ENCODE results near the gene RNF121. TPM values are rescaled to one million over a fixed set of nuclear protein-coding genes. Genes with fewer than 3 reads are reported as not detected.

The RNF121 gene
- total and polyA plus RNA-seq, 7 donors, result 7.2 to 34.6 (median 25.2) TPM

GRCh38 chr11:71931245-71931602, 2.4 kb downstream of the RNF121 start:
- 72 to 73% methylated on average over 2 of the region's 2 CpGs for WGBS, 2 donors
- no peaks in the 10 kb centered on the region for H3K27me3 ChIP-seq
- H3K36me3 ChIP-seq, result no peaks in the 10 kb centered on the region
- H3K4me3 ChIP-seq, result no peak overlapping the region
- no peaks in the 10 kb centered on the region for H3K9me3 ChIP-seq
- H3K4me1 ChIP-seq, result peaks cover 0 to 45% (median 34%) of the 10 kb centered on the region in 4 donors
- no peak for DNase-seq
- no peak for TF ChIP-seq POLR2A (IDR thresholded peaks at IDR 0.05)
- no peak for TF ChIP-seq EP300 (IDR thresholded peaks at IDR 0.05)
- TF ChIP-seq POLR2AphosphoS5 (IDR thresholded peaks at IDR 0.05), result no peak
- TF ChIP-seq, protein P1, sequence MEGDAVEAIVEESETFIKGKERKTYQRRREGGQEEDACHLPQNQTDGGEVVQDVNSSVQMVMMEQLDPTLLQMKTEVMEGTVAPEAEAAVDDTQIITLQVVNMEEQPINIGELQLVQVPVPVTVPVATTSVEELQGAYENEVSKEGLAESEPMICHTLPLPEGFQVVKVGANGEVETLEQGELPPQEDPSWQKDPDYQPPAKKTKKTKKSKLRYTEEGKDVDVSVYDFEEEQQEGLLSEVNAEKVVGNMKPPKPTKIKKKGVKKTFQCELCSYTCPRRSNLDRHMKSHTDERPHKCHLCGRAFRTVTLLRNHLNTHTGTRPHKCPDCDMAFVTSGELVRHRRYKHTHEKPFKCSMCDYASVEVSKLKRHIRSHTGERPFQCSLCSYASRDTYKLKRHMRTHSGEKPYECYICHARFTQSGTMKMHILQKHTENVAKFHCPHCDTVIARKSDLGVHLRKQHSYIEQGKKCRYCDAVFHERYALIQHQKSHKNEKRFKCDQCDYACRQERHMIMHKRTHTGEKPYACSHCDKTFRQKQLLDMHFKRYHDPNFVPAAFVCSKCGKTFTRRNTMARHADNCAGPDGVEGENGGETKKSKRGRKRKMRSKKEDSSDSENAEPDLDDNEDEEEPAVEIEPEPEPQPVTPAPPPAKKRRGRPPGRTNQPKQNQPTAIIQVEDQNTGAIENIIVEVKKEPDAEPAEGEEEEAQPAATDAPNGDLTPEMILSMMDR (IDR thresholded peaks at IDR 0.05), result no peak
- intact Hi-C loops (cut with DNase I), result no loop called here
- no peak overlapping the region for H3K27ac ChIP-seq

- H3K4me1 ChIP-seq, result peaks cover 0 to 56% (median 38%) of the 10 kb centered on the region in 4 donors
- H3K27ac ChIP-seq, result no peak overlapping the region
- no peaks in the 10 kb centered on the region for H3K36me3 ChIP-seq
- TF ChIP-seq, protein P1 (IDR thresholded peaks at IDR 0.05), result no peak
- no peak for TF ChIP-seq POLR2A (IDR thresholded peaks at IDR 0.05)
- no peak for TF ChIP-seq EP300 (IDR thresholded peaks at IDR 0.05)
- TF ChIP-seq POLR2AphosphoS5 (IDR thresholded peaks at IDR 0.05), result no peak
- no peaks in the 10 kb centered on the region for H3K9me3 ChIP-seq
- WGBS, 2 donors, result 79 to 88% methylated on average over 4 of the region's 4 CpGs
- no peak overlapping the region for H3K4me3 ChIP-seq
- intact Hi-C loops (cut with DNase I), result no loop called here
- no peaks in the 10 kb centered on the region for H3K27me3 ChIP-seq
- DNase-seq, result no peak
These were observed 4.5 kb downstream of the RNF121 start for GRCh38 chr11:71933141-71933933.

DNA sequence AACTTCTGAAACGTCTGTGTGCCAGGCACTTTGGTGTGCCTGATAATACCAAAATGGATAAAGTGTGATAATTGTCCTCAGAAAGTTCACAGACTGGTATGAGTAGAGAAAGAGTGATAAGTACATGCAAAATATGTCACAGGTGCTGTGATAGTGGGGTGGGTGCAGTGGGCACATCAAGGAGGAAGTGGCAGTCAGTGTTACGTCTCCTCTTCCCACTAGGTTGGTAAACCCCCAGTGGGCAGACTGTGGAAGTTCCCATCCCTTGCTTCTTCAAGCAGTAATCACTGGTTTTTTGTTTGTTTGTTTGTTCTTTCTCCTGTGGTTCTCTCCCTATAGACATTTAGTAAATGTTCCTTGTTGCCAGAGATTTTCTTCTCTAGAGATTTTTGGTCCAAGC, 5.4 kb downstream of the RNF121 start:
- Histone ChIP-seq H3K36me3 (no peaks in the 10 kb centered on the region), H3K4me3 (no peak overlapping the region), H3K4me1 (peaks cover 0 to 58% (median 38%) of the 10 kb centered on the region in 4 donors), H3K9me3 (no peaks in the 10 kb centered on the region), H3K27me3 (no peaks in the 10 kb centered on the region), H3K27ac (no peak overlapping the region)
- intact Hi-C loops (cut with DNase I), result no loop called here
- no peak for DNase-seq
- 46 to 56% methylated on average over 2 of the region's 2 CpGs for WGBS, 2 donors
- TF ChIP-seq POLR2A (IDR thresholded peaks at IDR 0.05), result no peak
- no peak for TF ChIP-seq POLR2AphosphoS5 (IDR thresholded peaks at IDR 0.05)
- TF ChIP-seq, protein P1 (IDR thresholded peaks at IDR 0.05), result no peak
- no peak for TF ChIP-seq EP300 (IDR thresholded peaks at IDR 0.05)

DNA sequence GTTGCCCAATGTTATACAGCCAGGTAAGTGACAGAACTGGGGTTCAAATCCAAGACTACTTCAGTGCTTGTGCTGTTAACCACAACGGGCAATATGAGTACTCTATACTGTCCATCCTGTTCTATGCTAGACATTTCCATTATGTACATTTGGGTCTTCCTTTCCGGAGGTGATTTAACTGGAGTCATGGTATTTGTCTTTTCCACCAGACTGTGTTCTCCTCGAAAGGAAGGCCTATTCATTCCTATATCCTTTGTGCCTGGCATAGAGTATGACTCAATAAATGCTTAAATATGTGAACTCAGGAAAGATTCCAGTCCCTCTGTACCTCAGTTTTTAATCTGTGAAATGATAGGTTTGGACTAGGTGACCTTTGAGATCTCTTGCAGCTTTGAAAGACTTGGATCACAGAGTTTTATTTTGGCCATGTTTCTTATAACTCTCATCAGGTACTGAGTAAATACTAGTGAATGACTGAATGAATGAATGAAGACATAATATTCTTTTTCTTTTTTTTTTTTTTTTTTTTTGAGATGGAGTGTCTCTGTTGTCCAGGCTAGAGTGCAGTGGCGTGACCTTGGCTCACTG, 6.6 kb downstream of the RNF121 start:
- DNase-seq, result no peak
- intact Hi-C loops (cut with DNase I), result no loop called here
- Histone ChIP-seq H3K9me3 (no peaks in the 10 kb centered on the region), H3K4me1 (peaks cover 0 to 52% (median 27%) of the 10 kb centered on the region in 4 donors), H3K27me3 (no peaks in the 10 kb centered on the region), H3K4me3 (no peak overlapping the region), H3K27ac (no peak overlapping the region), H3K36me3 (no peaks in the 10 kb centered on the region)
- TF ChIP-seq, protein P1 (IDR thresholded peaks at IDR 0.05), result no peak
- WGBS, 2 donors, result 87 to 92% methylated on average over 4 of the region's 4 CpGs
